HG03565 (cell line): ENCODE data around the gene TEX29.

Source experiments
- ATAC-seq: cut with Tn5 transposase; IDR thresholded peaks from one replicate; pipeline ENCODE4 v1.9.1; 2021; ENCODE audit warnings: mild to moderate bottlenecking, moderate library complexity; ENCODE audit not compliant: unreplicated experiment

Gene TEX29

GRCh38 chr13:111390522-111391270, 70.3 kb downstream of the TEX29 start:
- no peak for ATAC-seq

- no peak for ATAC-seq
These were observed 72.0 kb downstream of the TEX29 start for GRCh38 chr13:111392486-111392885.

GRCh38 chr13:111393221-111393790, 72.9 kb downstream of the TEX29 start:
- ATAC-seq, result no peak
